ENCODE data around the gene AUTS2. TPM values are rescaled to one million over a fixed set of nuclear protein-coding genes. Genes with fewer than 3 reads are reported as not detected.

AUTS2 gene
- total and polyA plus RNA-seq, 9 of the 15 experiments (the other 6 are each of a cell fraction or from before 2014, with no cell fraction given) = 0.58 TPM; not detected in 8

- no peaks in the 10 kb centered on the region for H3K36me3 ChIP-seq (ENCODE audit: control insufficient read depth, insufficient read depth, low read length)
- H3K9me3 ChIP-seq (replicated peaks; ENCODE audit: control insufficient read depth, insufficient read depth, low read depth, low read length) = no peaks in the 10 kb centered on the region
- DNase-seq (ENCODE audit: extremely low read depth in 1 of 4, low spot score in 3 of 4) (no peak), ATAC-seq (no peak), FAIRE-seq (no peak)
- no peak overlapping the region for H2AFZ ChIP-seq (ENCODE audit: low read depth, low read length)
- no peaks in the 10 kb centered on the region for H3K79me2 ChIP-seq (ENCODE audit: control insufficient read depth, insufficient read depth, low read length)
- in situ Hi-C loops (cut with MboI) = loop anchor here (25.0 kb wide), 1 partner anchor 1260 kb away; no protein-coding TSS in a partner anchor
- CTCF ChIA-PET (ENCODE audit: low intra/inter-chr PET ratio) = interaction anchor here (0.6 kb wide), 1 partner anchor 311 kb away, joined by 3 read pairs; no protein-coding TSS in a partner anchor
- intact Hi-C loops (cut with micrococcal nuclease) = no loop called here
- H4K20me1 ChIP-seq (replicated peaks; ENCODE audit: control insufficient read depth, insufficient read depth, low read length) = no peaks in the 10 kb centered on the region
- no peaks in the 10 kb centered on the region; a peak in 1 of 5 replicates for H3K27me3 ChIP-seq (ENCODE audit: control insufficient read depth in 2 of 2, insufficient read depth in 2 of 2, low read length in 2 of 2)
- H3K4me2 ChIP-seq (ENCODE audit: insufficient read depth, low read length) = no peak overlapping the region
- no TSS peak for BruUV-seq (replicated peaks)
- H3K4me1 ChIP-seq (replicated peaks in 1 of 2; ENCODE audit: control insufficient read depth in 2 of 2, insufficient read depth in 2 of 2, low read length in 2 of 2) = no peaks in the 10 kb centered on the region
- H3K27ac ChIP-seq (ENCODE audit: extremely low read depth, low read depth, low read length) = no peak overlapping the region
- H3K9ac ChIP-seq (ENCODE audit: insufficient read depth in 1 of 2, low read depth in 2 of 2, low read length in 2 of 2) = no peak overlapping the region
- H3K9me1 ChIP-seq (ENCODE audit: control insufficient read depth, insufficient read depth, low read length) = no peaks in the 10 kb centered on the region
- H3K4me3 ChIP-seq = no peak overlapping the region
- 1% methylated on average over 4 of the region's 4 CpGs for WGBS (ENCODE audit: insufficient coverage, low coverage, missing lambda C conversion rate)
- POLR2A ChIA-PET = interaction anchor here (0.6 to 0.7 kb wide), 2 partner anchors 16 to 968 kb away, joined by 3 to 5 read pairs; no protein-coding TSS in a partner anchor
- TF ChIP-seq RAD51 (IDR thresholded peaks at IDR 0.05; ENCODE audit: borderline replicate concordance, low read depth) (no peak), E2F6 (IDR thresholded peaks at IDR 0.05; ENCODE audit: borderline replicate concordance in 1 of 2, extremely low read depth in 1 of 2, insufficient read depth in 1 of 2, insufficient read length in 1 of 2, low read depth in 1 of 2, low read length in 1 of 2, poor library complexity in 1 of 2, severe bottlenecking in 1 of 2) (no peak), ZBTB11 (CRISPR knock-in tag; IDR thresholded peaks at IDR 0.05) (no peak), ZNF175 (CRISPR knock-in tag; IDR thresholded peaks at IDR 0.05; ENCODE audit: low read depth) (no peak), FOS (IDR thresholded peaks at IDR 0.05; ENCODE audit: extremely low read depth, insufficient read length) (no peak), PHTF2 (CRISPR knock-in tag; IDR thresholded peaks at IDR 0.05) (no peak), ZNF280A (IDR thresholded peaks at IDR 0.05; ENCODE audit: low read depth, partially characterized antibody) (no peak), ZNF354B (CRISPR knock-in tag; IDR thresholded peaks at IDR 0.05) (no peak), HDAC3 (IDR thresholded peaks at IDR 0.05; ENCODE audit: borderline replicate concordance, partially characterized antibody) (no peak), HIVEP1 (CRISPR knock-in tag; IDR thresholded peaks at IDR 0.05) (no peak), BRCA1 (IDR thresholded peaks at IDR 0.05) (no peak), BRCA1 (CRISPR knock-in tag; IDR thresholded peaks at IDR 0.05) (no peak), SREBF1 (IDR thresholded peaks at IDR 0.05; ENCODE audit: borderline replicate concordance, low read depth, low read length) (no peak), CBX3 (IDR thresholded peaks at IDR 0.05; ENCODE audit: borderline replicate concordance in 1 of 2, low read length in 2 of 2) (no peak), FOXK2 (conservative IDR thresholded peaks at IDR 0.05 in 1 of 2, IDR thresholded peaks at IDR 0.05 in 1 of 2; ENCODE audit: low read depth in 2 of 2) (no peak)
Observed at GRCh38 chr7:69677054-69677852, 79.0 kb downstream of the AUTS2 start.
